GM12878 (cell line): ENCODE data around the gene ZNF511. TPM values are rescaled to one million over a fixed set of nuclear protein-coding genes. Genes with fewer than 3 reads are reported as not detected.

ENCODE experiments used
- ATAC-seq: fragments of 200-7000 bp; cut with Tn5 transposase; 3 replicates; pipeline ENCODE4 v1.9.1; 2020; ENCODE audit warnings: mild to moderate bottlenecking, moderate library complexity
- BruUV-seq: library from RNA; stranded (reverse); fragments of 400-500 nt; replicated peaks from 2 replicates; lab custom pipeline; 2021; lab: Mats Ljungman, UMichigan
- CTCF ChIA-PET: fragments of 300-600 bp; sonication (Branson Sonifier 250); formaldehyde crosslinking; extraction: SDS; loops from one replicate; lab custom pipeline; 2021; ENCODE audit warnings: inconsistent platforms; lab: Yijun Ruan, JAX
- POLR2A ChIA-PET: fragments of 350-600 bp; formaldehyde crosslinking; extraction: SDS; loops from one replicate; lab custom pipeline; 2021; ENCODE audit warnings: inconsistent platforms; lab: Charles Lee
- RAD21 ChIA-PET: fragments of 300-600 bp; sonication (Branson Sonifier 250); formaldehyde crosslinking; loops from one replicate; lab custom pipeline; 2023; ENCODE audit warnings: antibody characterized with exemption; ENCODE audit not compliant: unreplicated experiment; lab: Charles Lee
- SMC1A ChIA-PET: fragments of 300-600 bp; sonication (Branson Sonifier 250); formaldehyde crosslinking; loops from one replicate; lab custom pipeline; 2023; ENCODE audit not compliant: unreplicated experiment, uncharacterized antibody; lab: Charles Lee
- DNase-seq: peaks from one replicate; pipeline ENCODE4 v3.0.0-alpha.2; 2011; ENCODE audit warnings: low read depth, low spot score
- FAIRE-seq: peaks from 3 replicates; lab custom pipeline; 2011; peaks lifted over from hg19 to GRCh38; lab: Jason Lieb, UNC
- H2AFZ ChIP-seq: 2 replicates; pipeline ENCODE4 v1.6.0; 2011; ENCODE audit warnings: low read depth, low read length, control low read depth; ENCODE audit not compliant: control insufficient read depth
- H3K27ac ChIP-seq: 2 replicates; pipeline ENCODE4 v1.5.1; 2011; ENCODE audit warnings: control low read depth; ENCODE audit not compliant: control insufficient read depth, insufficient read depth
- H3K27me3 ChIP-seq, 2 experiments: replicated peaks in 1 of 2; 2 replicates each; pipeline versions ENCODE4 v1.6.0 to v1.6.1; 2011; ENCODE audit warnings: low read length in 1 of 2; ENCODE audit not compliant: control insufficient read depth in 2 of 2, insufficient read depth in 2 of 2
- H3K36me3 ChIP-seq, 2 experiments: 2 replicates each; pipeline ENCODE4 v1.5.1; 2011; ENCODE audit warnings: low read length in 1 of 2; ENCODE audit not compliant: control insufficient read depth in 2 of 2, insufficient read depth in 2 of 2
- H3K4me1 ChIP-seq: 2 replicates; pipeline ENCODE4 v1.6.1; 2011; ENCODE audit warnings: mild to moderate bottlenecking, low read length, moderate library complexity, mixed read lengths; ENCODE audit not compliant: control insufficient read depth, insufficient read depth
- H3K4me2 ChIP-seq: 2 replicates; pipeline ENCODE4 v1.6.0; 2011; ENCODE audit warnings: control low read depth; ENCODE audit not compliant: control insufficient read depth, insufficient read depth
- H3K4me3 ChIP-seq: fragments of 200-600 bp; sonication (generic); 2 replicates; pipeline ENCODE4 v1.5.1; 2016
- H3K79me2 ChIP-seq: 2 replicates; pipeline ENCODE4 v1.6.0; 2011; ENCODE audit warnings: low read length; ENCODE audit not compliant: control insufficient read depth, insufficient read depth
- H3K9ac ChIP-seq: 2 replicates; pipeline ENCODE4 v1.8.0; 2011; ENCODE audit warnings: low read length, control low read depth, mixed read lengths; ENCODE audit not compliant: control insufficient read depth, insufficient read depth
- H3K9me3 ChIP-seq: replicated peaks from 3 replicates; pipeline ENCODE4 v1.5.1; 2011; ENCODE audit warnings: mild to moderate bottlenecking, low read length; ENCODE audit not compliant: control insufficient read depth, insufficient read depth
- H4K20me1 ChIP-seq: 2 replicates; pipeline ENCODE4 v1.6.0; 2011; ENCODE audit not compliant: control insufficient read depth, insufficient read depth
- BHLHE40 ChIP-seq, 2 experiments: fragments of 450-650 bp in 1 of 2; IDR thresholded peaks; 2 replicates each; pipeline ENCODE4 v1.6.1; 2011 to 2017; ENCODE audit warnings: low read depth in 2 of 2, borderline replicate concordance in 1 of 2, improper control_type of control experiment in 1 of 2, low read length in 1 of 2, mild to moderate bottlenecking in 1 of 2
- BMI1 ChIP-seq: fragments of 450-650 bp; IDR thresholded peaks from 2 replicates; pipeline ENCODE4 v1.6.1; 2016; ENCODE audit warnings: mild to moderate bottlenecking, moderate library complexity, borderline replicate concordance
- FOXK2 ChIP-seq: fragments of 450-650 bp; IDR thresholded peaks from 2 replicates; pipeline ENCODE4 v1.6.1; 2017; ENCODE audit warnings: mild to moderate bottlenecking, moderate library complexity
- GATAD2B ChIP-seq: fragments of 450-650 bp; conservative IDR thresholded peaks from 2 replicates; pipeline ENCODE4 v1.6.1; 2017; ENCODE audit warnings: low read depth, mild to moderate bottlenecking, moderate library complexity
- JUNB ChIP-seq: IDR thresholded peaks from 2 replicates; pipeline ENCODE4 v1.6.1; 2016; ENCODE audit warnings: antibody characterized with exemption, mild to moderate bottlenecking
- LARP7 ChIP-seq: fragments of 450-650 bp; IDR thresholded peaks from 2 replicates; pipeline ENCODE4 v1.6.1; 2017; ENCODE audit warnings: mild to moderate bottlenecking
- MEF2B ChIP-seq: fragments of 450-650 bp; IDR thresholded peaks from 2 replicates; pipeline ENCODE4 v1.6.1; 2018; ENCODE audit warnings: mild to moderate bottlenecking, moderate library complexity; ENCODE audit not compliant: partially characterized antibody, poor library complexity, severe bottlenecking
- RB1 ChIP-seq: fragments of 450-650 bp; formaldehyde crosslinking; IDR thresholded peaks from 2 replicates; pipeline ENCODE4 v1.6.1; 2017; ENCODE audit warnings: mild to moderate bottlenecking, borderline replicate concordance
- RBBP5 ChIP-seq: fragments of 200-600 bp; sonication (generic); conservative IDR thresholded peaks from 2 replicates; pipeline ENCODE4 v1.6.1; 2016
- TARDBP ChIP-seq: IDR thresholded peaks from 2 replicates; pipeline ENCODE4 v1.6.1; 2016; ENCODE audit warnings: borderline replicate concordance
- WRNIP1 ChIP-seq: IDR thresholded peaks from 2 replicates; pipeline ENCODE4 v1.6.1; 2011; ENCODE audit warnings: low read depth, low read length, improper control_type of control experiment, borderline replicate concordance
- YBX1 ChIP-seq: fragments of 450-650 bp; IDR thresholded peaks from 2 replicates; pipeline ENCODE4 v1.6.1; 2016; ENCODE audit warnings: antibody characterized with exemption
- WGBS: methylation state at CpG from one replicate; pipeline ENCODE4 v1.1.6; 2016; ENCODE audit warnings: low lambda C conversion rate; ENCODE audit not compliant: insufficient replicate concordance, insufficient coverage; ENCODE audit errors: missing lambda C conversion rate; 5-methylcytosine and 5-hydroxymethylcytosine counted together
- in situ Hi-C: fragments of 300-500 bp; cut with MboI; formaldehyde crosslinking; loops from 9 replicates; pipeline ENCODE4 v1.14.3; 2018; ENCODE audit warnings: mixed read lengths
- intact Hi-C: fragments of 100-400 bp; cut with micrococcal nuclease; formaldehyde crosslinking; loops from one replicate; pipeline ENCODE4 v1.14.2; 2022; ENCODE audit not compliant: unreplicated experiment
- polyA plus RNA-seq, 11 experiments: library from polyadenylated mRNA; depleted of rRNA in 4 of 11; unstranded in 6 of 11; stranded (reverse) in 5 of 11; fragments of >200 nt; fragmentation: Nextera tagmentation in 4 of 11; fragmentation: Illumina TruSeq in 1 of 11; extraction: Ambion mirVana in 4 of 11; extraction: Trizol in 1 of 11; gene quantifications; 1 replicate in 1 of 11; 2 replicates in 10 of 11; pipeline versions ENCODE4 v1.2.1 to v1.2.3, GENCODE V29; 2011 to 2016; ENCODE audit warnings: inconsistent platforms in 2 of 11, missing spikeins in 2 of 11, low read depth in 1 of 11
- total RNA-seq, 4 experiments: library from RNA; depleted of rRNA in 3 of 4; stranded (reverse); fragments of >200 nt in 3 of 4; fragmentation: Illumina TruSeq in 1 of 4; extraction: Trizol in 1 of 4; gene quantifications; 2 replicates each; pipeline versions ENCODE4 v1.2.1 to v1.2.3, GENCODE V29; 2013 to 2021
- TF ChIP-seq, protein P1 (sequence below): fragments of 150-350 bp; IDR thresholded peaks from 2 replicates; pipeline ENCODE4 v1.6.1; 2014; ENCODE audit warnings: mild to moderate bottlenecking, low read depth, low read length
- TF ChIP-seq, protein P2 (sequence below): IDR thresholded peaks from 2 replicates; pipeline ENCODE4 v1.6.1; 2012; ENCODE audit warnings: low read depth, low read length, improper control_type of control experiment
- TF ChIP-seq, protein P3 (sequence below): fragments of 450-650 bp; formaldehyde crosslinking; IDR thresholded peaks from 2 replicates; pipeline ENCODE4 v1.4.0; 2020; ENCODE audit warnings: mild to moderate bottlenecking, moderate library complexity
- TF ChIP-seq, protein P4 (sequence below), 3 experiments: IDR thresholded peaks in 2 of 3; conservative IDR thresholded peaks in 1 of 3; 2 replicates each; pipeline ENCODE4 v1.5.1; 2011; ENCODE audit warnings: low read depth in 3 of 3, low read length in 3 of 3, mild to moderate bottlenecking in 3 of 3, control low read depth in 2 of 3, moderate library complexity in 2 of 3, inconsistent platforms in 1 of 3, mixed read lengths in 1 of 3; ENCODE audit not compliant: control insufficient read depth in 2 of 3, insufficient read depth in 1 of 3; ENCODE audit errors: extremely low read depth in 1 of 3

ZNF511 gene
- total and polyA plus RNA-seq, 10 of the 15 experiments (the other 5 are each of a cell fraction or from before 2014, with no cell fraction given): 0.58 to 110 (median 32.0) TPM

DNA sequence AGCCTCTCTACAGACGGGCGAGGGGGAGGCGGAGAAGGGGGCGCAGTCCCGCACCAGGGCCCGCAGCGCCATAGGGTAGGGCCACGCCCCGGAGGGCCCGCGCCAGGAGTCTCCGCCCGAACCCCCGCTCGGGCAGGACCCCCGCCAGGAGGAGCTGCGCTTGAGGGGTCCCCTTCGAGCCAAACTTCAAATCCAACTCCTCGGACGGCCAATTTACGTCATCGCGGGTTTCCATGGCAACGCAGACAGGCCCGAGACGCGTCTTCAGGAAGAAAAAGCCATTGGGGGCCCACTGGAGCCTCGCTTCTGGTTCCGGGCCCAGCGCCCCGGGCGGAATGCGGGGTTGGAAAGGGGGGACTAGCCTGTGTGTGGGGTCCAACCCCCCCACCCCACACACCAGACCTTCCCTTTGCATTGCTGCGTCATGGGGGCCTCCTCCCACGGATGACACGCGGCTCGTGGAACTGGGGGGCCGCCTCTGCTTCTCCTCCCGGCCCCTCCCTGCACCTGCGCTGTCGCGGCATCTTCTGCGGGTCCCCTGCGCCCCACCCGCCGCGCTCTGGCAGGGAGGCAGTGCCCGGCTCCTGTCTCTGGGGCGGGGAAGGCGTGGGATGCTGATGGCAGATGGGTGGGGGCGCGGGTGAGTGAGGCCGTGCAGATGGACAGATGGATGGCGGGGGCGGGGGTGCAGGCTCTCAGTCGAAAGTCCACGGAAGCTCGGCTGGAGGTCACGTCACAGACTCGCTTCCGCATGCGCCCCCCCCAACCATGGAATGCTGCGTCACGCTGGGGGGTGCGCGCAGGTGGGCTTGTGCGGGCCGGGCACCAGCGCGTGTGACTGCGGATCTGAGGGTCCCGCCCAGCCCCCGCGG, 26.8 kb downstream of the ZNF511 start:
- BruUV-seq: no TSS peak
- ChIA-PET POLR2A (no interaction called here), SMC1A (no interaction called here), CTCF (no interaction called here), RAD21 (no interaction called here)
- FAIRE-seq (no peak), DNase-seq (no peak), ATAC-seq (peak; percentile 64)
- Histone ChIP-seq H3K9me3 (no peaks in the 10 kb centered on the region; the same call in 2 of the 3 replicates), H3K4me2 (0 out of 2 replicates have a peak overlapping the region, but pooled peaks have one; percentile 2), H3K36me3 (no peaks in the 10 kb centered on the region), H2AFZ (no peak overlapping the region), H3K79me2 (no peaks in the 10 kb centered on the region), H4K20me1 (no peaks in the 10 kb centered on the region), H3K4me3 (no peak overlapping the region), H3K27me3 (peaks cover 5 to 12% of the 10 kb centered on the region in 2 experiments), H3K4me1 (no peaks in the 10 kb centered on the region), H3K27ac (no peak overlapping the region), H3K9ac (no peak overlapping the region)
- in situ Hi-C loops (no loop called here), intact Hi-C loops (no loop called here)
- WGBS: 7% methylated on average over 47 of the region's 75 CpGs
- TF ChIP-seq RBBP5: no peak
- TF ChIP-seq RB1: no peak
- 0 out of 2 replicates have a peak, but pooled peaks have one; percentile 18 for TF ChIP-seq LARP7
- TF ChIP-seq GATAD2B: no peak
- TF ChIP-seq, protein P1, sequence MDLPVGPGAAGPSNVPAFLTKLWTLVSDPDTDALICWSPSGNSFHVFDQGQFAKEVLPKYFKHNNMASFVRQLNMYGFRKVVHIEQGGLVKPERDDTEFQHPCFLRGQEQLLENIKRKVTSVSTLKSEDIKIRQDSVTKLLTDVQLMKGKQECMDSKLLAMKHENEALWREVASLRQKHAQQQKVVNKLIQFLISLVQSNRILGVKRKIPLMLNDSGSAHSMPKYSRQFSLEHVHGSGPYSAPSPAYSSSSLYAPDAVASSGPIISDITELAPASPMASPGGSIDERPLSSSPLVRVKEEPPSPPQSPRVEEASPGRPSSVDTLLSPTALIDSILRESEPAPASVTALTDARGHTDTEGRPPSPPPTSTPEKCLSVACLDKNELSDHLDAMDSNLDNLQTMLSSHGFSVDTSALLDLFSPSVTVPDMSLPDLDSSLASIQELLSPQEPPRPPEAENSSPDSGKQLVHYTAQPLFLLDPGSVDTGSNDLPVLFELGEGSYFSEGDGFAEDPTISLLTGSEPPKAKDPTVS: no peak
- TF ChIP-seq, protein P2, sequence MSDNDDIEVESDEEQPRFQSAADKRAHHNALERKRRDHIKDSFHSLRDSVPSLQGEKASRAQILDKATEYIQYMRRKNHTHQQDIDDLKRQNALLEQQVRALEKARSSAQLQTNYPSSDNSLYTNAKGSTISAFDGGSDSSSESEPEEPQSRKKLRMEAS: no peak
- TF ChIP-seq BHLHE40 (IDR thresholded peaks at IDR 0.05; ENCODE audit: borderline replicate concordance in 1 of 2, low read depth in 2 of 2, low read length in 1 of 2): no peak
- peak; percentile 92 for TF ChIP-seq BMI1
- TF ChIP-seq TARDBP: no peak
- no peak for TF ChIP-seq YBX1
- TF ChIP-seq, protein P3, sequence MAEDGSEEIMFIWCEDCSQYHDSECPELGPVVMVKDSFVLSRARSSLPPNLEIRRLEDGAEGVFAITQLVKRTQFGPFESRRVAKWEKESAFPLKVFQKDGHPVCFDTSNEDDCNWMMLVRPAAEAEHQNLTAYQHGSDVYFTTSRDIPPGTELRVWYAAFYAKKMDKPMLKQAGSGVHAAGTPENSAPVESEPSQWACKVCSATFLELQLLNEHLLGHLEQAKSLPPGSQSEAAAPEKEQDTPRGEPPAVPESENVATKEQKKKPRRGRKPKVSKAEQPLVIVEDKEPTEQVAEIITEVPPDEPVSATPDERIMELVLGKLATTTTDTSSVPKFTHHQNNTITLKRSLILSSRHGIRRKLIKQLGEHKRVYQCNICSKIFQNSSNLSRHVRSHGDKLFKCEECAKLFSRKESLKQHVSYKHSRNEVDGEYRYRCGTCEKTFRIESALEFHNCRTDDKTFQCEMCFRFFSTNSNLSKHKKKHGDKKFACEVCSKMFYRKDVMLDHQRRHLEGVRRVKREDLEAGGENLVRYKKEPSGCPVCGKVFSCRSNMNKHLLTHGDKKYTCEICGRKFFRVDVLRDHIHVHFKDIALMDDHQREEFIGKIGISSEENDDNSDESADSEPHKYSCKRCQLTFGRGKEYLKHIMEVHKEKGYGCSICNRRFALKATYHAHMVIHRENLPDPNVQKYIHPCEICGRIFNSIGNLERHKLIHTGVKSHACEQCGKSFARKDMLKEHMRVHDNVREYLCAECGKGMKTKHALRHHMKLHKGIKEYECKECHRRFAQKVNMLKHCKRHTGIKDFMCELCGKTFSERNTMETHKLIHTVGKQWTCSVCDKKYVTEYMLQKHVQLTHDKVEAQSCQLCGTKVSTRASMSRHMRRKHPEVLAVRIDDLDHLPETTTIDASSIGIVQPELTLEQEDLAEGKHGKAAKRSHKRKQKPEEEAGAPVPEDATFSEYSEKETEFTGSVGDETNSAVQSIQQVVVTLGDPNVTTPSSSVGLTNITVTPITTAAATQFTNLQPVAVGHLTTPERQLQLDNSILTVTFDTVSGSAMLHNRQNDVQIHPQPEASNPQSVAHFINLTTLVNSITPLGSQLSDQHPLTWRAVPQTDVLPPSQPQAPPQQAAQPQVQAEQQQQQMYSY: no peak
- TF ChIP-seq, protein P4, sequence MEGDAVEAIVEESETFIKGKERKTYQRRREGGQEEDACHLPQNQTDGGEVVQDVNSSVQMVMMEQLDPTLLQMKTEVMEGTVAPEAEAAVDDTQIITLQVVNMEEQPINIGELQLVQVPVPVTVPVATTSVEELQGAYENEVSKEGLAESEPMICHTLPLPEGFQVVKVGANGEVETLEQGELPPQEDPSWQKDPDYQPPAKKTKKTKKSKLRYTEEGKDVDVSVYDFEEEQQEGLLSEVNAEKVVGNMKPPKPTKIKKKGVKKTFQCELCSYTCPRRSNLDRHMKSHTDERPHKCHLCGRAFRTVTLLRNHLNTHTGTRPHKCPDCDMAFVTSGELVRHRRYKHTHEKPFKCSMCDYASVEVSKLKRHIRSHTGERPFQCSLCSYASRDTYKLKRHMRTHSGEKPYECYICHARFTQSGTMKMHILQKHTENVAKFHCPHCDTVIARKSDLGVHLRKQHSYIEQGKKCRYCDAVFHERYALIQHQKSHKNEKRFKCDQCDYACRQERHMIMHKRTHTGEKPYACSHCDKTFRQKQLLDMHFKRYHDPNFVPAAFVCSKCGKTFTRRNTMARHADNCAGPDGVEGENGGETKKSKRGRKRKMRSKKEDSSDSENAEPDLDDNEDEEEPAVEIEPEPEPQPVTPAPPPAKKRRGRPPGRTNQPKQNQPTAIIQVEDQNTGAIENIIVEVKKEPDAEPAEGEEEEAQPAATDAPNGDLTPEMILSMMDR (IDR thresholded peaks at IDR 0.05 in 2 of 3, conservative IDR thresholded peaks at IDR 0.05 in 1 of 3; ENCODE audit: control insufficient read depth in 2 of 3, extremely low read depth in 1 of 3, insufficient read depth in 1 of 3, low read depth in 3 of 3, low read length in 3 of 3): no peak
- TF ChIP-seq JUNB: no peak
- TF ChIP-seq FOXK2: no peak
- no peak for TF ChIP-seq WRNIP1
- TF ChIP-seq MEF2B: peak; percentile 16
